GM13977 (cell line): ENCODE measurements around the gene GLRX5.

Experiments used
- DNase-seq: peaks from one replicate; pipeline ENCODE4 v3.0.0; 2012; ENCODE audit warnings: low spot score
- CTCF ChIP-seq: IDR thresholded peaks from 2 replicates; pipeline ENCODE4 v1.5.1; 2012; ENCODE audit warnings: mild to moderate bottlenecking, control low read depth; ENCODE audit not compliant: insufficient read depth; ENCODE audit errors: extremely low read depth, missing control alignments
- in situ Hi-C: fragments of 300-500 bp; cut with MboI; formaldehyde crosslinking; loops from one replicate; pipeline ENCODE4 v1.12.0; 2022; ENCODE audit warnings: low sequenced_read_pairs, low pct_unique_long_range_greater_than_20kb, mixed read lengths, inconsistent platforms; ENCODE audit not compliant: unreplicated experiment

The GLRX5 gene

GRCh38 chr14:95494456-95494855, 40.4 kb upstream of the GLRX5 start:
- DNase-seq = no peak
- TF ChIP-seq CTCF = no peak
- in situ Hi-C loops = no loop called here

GRCh38 chr14:95495076-95495475, 39.8 kb upstream of the GLRX5 start:
- TF ChIP-seq CTCF = no peak
- no peak for DNase-seq
- in situ Hi-C loops = no loop called here

- in situ Hi-C loops = no loop called here
- TF ChIP-seq CTCF = no peak
- peak; percentile 74 for DNase-seq
Observed at GRCh38 chr14:95495538-95496025, 39.3 kb upstream of the GLRX5 start.

GRCh38 chr14:95496111-95496681, 38.7 kb upstream of the GLRX5 start:
- in situ Hi-C loops = no loop called here
- DNase-seq = no peak
- TF ChIP-seq CTCF = no peak

GRCh38 chr14:95496690-95497259, 38.1 kb upstream of the GLRX5 start:
- in situ Hi-C loops = no loop called here
- no peak for TF ChIP-seq CTCF
- no peak for DNase-seq

GRCh38 chr14:95497561-95498011, 37.3 kb upstream of the GLRX5 start:
- DNase-seq = no peak
- in situ Hi-C loops = no loop called here
- TF ChIP-seq CTCF = no peak
